Embryonic facial prominence (tissue), 1 donor: ENCODE results near the gene GALNT17.
A peak's percentile ranks its signal among the peaks of the same experiment; 100 is the strongest.

Experiments used
- DNase-seq: peaks from one replicate; pipeline ENCODE4 v3.0.0-alpha.2; 2016; ENCODE audit errors: extremely low spot score

Gene GALNT17

GRCh38 chr7:71342202-71342601 is 210.3 kb downstream of the GALNT17 start:
- no peak for DNase-seq

DNA sequence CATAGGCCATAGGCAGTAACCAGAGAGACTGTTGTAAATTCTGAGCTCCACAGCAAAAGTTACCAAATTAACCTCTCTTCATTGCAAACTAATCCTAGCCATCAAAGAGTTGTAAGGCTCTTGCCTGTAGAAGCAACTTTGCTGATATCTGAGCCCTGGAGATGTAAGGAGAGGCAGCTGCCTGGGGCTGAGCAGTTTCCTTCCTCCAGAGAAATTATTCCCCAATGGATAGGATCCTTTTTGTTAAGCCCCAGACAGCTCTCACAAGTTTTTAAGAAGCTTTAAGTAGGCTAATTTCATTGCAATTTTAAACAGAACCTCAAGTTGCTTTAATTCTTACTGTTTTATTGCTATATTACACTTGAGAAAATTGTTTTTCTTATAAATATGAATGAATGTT is 211.1 kb downstream of the GALNT17 start:
- DNase-seq: no peak

DNA sequence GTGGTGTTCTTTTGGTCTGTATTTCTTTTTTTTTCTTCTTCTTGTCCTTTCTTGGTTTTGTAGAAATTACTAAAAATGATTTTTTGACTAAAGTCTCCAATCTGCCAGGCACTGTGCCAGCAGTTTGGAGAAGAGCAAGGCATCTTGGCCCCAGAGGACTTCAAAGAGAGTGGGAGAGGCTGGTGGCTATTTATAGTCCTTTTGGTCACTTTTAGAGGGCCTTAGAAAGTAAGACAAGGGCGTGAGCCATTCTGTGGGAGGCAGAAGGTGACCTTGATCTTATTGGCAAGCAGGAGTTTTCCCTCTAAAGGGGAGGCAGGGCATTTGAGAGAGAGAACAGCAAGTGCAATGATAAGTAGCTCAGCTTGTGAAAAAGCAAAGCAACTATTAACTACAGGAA is 211.9 kb downstream of the GALNT17 start:
- DNase-seq: no peak

- no peak for DNase-seq
Measured at GRCh38 chr7:71345117-71345884, 213.4 kb downstream of the GALNT17 start.

GRCh38 chr7:71348821-71349681 is 217.1 kb downstream of the GALNT17 start:
- peak; percentile 47 for DNase-seq

DNA sequence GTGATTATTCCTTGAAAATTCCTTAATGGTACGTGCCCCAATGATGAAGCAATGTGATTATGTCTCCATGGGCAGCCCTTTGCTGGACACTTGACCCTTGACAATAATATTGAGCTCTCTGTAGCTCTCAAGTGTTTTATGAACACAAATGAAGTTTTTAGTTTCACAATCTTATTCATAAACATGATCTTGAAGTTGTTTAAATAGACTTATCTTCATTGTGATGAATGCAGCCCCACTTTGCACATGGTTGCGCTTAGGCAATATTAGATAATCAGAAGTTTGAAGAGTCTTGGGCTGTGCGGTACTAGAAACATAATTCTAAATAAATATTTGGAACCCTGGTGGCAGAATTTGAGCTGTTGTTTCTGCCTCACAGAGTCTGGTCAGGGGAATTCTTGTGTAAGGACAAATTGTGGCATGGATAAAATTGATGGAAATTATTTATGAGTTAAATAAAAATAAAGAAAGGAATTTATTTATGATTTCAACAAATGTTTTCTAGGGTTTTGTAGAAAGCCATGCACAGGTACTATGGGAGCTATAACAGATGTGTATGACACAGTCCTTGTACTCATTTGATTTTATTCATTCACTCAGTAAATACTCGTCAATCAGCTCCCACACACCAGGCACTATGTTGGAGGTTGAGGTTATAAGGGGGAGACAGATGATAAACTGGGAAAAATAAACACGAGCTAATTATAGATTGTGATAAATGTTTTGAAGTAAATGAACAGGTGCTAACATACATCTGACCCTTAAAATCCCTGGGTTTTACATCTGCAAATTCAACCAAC is 217.9 kb downstream of the GALNT17 start:
- DNase-seq: no peak

DNA sequence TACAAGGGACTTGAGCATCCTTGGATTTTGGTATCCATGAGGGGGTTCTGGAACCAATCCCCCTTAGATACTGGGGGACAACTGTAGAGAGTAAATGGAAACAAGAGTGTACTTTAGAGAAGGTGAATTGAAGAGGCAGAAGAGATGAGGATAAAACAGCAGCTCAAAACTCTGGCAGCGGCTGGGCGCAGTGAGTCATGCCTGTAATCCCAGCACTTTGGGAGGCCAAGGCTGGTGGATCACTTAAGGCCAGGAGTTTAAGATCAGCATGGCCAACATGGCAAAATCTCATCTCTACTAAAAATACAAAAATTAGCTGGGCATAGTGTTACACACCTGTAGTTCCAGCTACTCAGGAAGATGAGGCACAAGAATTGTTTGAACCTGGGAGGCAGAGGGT is 218.7 kb downstream of the GALNT17 start:
- no peak for DNase-seq

GRCh38 chr7:71354716-71355115 is 222.8 kb downstream of the GALNT17 start:
- no peak for DNase-seq

DNA sequence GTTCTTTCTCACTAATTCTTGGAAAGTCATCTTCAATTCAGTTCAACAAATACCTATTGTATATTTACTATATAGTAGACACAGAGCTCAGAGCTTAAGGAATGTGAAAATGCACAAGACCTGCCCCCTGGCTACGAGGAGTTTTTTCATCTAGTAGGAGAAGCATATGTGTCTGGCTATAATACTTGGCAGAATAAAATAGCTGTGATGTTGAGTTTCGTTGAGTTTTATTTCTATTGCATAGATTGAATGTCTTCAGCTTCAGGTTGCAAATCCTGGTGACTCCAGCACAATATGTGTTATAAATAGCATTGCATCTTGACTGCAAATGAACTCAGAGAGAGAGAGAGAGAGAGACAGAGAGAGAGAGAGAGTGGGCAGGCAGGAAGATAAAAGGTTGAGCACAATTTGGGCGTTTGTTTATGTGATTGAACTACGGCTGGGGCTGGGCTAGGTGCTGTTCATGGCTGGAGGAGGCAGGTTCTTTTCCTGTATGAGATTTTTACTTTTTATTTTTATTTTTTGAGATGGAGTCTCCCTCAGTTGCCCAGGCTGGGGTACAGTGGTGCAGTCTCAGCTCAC is 229.6 kb downstream of the GALNT17 start:
- no peak for DNase-seq

DNA sequence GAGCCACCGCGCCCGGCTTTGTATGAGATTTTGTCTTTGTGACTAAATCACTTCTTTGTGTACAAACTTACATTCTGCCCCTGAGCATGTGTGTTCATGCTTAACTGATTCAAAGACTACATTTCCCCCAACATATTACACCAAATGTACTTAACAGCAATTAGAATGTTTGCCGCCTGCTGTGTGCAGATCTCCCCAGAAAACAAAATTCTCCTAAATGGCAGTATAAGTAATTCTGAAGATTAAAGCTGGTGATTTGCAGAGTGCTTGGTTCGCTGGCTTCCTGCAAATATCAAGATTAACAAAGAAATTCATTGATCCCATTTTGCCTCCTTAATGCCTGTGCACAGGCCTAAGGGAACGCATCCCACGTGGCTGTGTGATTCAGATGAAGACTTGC is 230.3 kb downstream of the GALNT17 start:
- no peak for DNase-seq

- DNase-seq: no peak
Measured at GRCh38 chr7:71363223-71363622, 231.3 kb downstream of the GALNT17 start.

GRCh38 chr7:71363627-71364026 is 231.7 kb downstream of the GALNT17 start:
- DNase-seq: no peak

DNA sequence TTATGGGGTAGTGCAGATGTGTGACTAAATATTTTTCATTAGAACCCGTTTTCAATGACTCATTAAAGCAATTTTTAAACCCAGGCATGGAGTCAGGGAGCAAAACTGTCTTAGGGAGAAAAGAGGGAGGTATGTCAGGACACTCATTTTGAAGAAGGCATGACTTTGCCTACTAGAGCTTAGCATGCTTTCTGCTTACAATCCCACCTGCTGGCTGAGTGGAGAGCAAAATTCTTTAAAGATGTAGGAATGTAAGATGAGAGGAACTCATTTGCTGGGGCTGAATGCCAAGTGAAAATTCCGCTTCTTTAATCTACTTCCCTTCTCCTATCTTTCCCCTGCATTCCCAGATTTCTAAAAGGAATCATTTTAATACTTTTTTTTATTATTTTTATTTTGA is 232.6 kb downstream of the GALNT17 start:
- DNase-seq: no peak

DNA sequence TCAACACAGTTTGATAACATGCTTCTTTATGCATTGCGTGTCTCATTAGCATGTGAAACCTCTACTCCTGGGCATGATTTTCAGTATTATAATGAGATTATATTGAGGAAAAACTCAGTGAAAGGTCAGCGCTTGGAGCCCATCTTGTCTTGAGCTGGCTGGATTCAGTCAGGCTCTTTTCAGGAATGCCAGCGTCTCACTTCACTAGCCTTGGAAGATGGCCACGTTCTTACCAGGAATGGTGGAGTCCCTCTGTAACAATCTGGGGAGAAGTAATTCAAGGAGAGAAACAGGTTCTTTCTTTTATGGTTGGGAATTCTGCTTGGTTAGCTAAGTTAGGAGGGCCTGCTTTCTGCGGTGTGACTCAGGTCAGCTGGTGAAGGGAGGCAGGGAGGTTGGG is 241.0 kb downstream of the GALNT17 start:
- no peak for DNase-seq

DNA sequence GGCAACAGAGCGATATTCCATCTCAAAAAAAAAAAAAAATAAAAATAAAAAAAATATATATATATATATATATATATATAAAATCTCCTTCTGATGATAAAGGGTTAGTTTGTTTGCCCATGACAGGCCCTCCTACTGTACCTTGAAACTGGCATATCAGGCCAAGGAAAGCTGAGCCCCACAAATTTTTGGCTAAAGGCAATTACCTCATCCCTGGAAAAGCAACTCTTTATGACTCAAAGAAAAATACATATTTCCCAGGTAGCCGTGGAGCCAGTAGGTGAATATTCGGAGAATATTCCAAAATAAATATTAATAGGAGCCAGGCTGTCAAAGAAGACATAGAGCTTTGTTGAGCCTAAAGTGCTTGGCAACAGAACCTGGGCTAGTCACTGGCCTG is 245.1 kb downstream of the GALNT17 start:
- no peak for DNase-seq

DNA sequence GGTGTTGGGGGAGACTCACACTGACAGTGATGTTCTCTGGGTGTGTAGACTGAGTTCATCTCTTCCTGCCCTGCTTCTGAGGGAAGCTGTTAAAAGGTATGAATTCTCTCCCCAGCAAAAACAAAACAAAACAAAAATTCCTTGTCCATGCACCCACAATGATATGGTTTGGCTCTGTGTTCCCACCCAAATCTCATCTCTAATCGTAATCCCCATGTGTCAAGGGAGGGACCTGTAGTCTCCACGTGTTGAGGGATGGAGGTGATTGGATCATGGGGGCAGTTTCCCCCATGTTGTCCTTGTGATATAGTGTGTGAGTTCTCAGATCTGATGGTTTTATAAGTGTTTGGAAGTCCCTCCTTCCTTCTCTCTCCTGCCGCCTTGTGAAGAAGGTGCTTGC is 245.5 kb downstream of the GALNT17 start:
- no peak for DNase-seq

- DNase-seq: no peak
Measured at GRCh38 chr7:71384094-71384493, 252.2 kb downstream of the GALNT17 start.

DNA sequence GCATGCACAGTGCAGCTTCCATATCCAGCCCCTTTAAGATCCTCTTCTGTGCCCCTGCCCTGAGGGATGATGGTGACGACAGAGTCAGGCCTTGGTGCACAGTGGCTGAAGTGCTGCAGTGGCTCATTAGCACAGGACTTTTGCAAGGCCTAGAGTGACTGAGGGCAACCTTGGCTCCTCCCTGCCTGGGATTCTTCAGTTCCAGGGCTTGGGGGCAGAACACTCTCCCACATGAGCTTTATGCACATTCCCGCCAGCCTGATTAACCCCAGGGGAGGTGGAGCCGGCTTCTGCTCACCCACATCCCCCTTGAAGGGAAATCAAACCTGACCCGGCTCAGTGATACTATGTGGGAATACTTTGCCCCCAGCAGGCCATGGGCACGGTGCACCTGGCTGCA is 253.4 kb downstream of the GALNT17 start:
- DNase-seq: no peak

- no peak for DNase-seq
Measured at GRCh38 chr7:71386152-71386785, 254.3 kb downstream of the GALNT17 start.

DNA sequence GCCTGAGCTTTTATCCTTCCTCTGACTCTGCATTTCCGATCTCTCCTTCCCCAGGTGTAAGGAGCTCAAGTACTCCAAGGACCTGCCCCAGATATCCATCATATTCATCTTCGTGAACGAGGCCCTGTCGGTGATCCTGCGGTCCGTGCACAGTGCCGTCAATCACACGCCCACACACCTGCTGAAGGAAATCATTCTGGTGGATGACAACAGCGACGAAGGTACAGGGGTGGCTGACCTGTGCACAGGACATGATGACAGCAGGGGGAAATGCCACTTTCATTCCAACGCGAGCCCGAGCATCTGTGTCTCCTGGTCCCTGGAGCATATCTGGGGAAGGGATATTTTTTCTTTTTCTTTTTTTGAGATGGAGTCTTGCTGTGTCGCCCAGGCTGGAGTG is 256.2 kb downstream of the GALNT17 start:
- DNase-seq: no peak

DNA sequence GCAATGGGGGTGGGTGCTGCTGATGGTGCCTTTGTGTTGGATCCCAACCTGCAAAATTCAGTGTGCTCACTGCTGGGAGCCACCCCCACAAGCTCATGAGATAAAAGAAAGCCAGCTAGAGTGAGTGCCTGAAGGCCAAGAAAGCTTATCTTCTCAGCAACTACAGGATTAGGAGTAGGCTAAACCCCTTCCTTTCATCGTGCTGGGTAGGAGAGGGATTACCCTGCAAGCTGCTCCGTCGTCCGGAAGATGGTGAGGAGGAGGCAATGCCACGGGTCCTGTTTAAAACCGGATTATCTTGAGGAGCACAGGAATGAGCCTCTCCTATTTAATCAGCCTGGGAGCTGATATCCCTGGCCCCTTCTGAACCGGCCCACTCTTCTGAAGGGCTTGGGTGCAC is 258.0 kb downstream of the GALNT17 start:
- no peak for DNase-seq
